ENCODE measurements around the gene PARP6.

The PARP6 gene

DNA sequence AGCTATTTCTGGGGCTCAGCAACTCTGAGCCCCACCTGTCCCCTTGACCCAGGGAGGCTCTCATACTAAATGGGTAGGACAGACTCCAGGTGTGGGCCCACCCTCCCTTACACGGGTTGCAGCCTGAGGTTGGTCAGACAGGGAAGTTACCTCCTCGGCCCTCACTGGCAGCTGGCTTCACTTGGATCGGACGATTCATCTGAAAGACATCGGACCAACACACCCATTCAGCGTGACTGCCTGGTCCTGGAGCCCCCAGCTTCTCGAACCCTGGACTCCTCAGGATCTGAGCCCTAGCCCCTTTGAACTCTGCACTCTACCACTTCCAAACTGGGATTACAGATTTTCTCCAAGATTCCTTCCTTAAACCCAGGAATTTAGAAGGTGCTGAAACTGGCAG, 32.2 kb upstream of the PARP6 start:
- no peaks in the 10 kb centered on the region for H3K36me3 ChIP-seq (ENCODE audit: control insufficient read depth, insufficient read depth, low read length)
- no peak overlapping the region for H3K4me3 ChIP-seq (replicated peaks; ENCODE audit: low read depth, low read length)
- no peaks in the 10 kb centered on the region for H3K27me3 ChIP-seq (replicated peaks; ENCODE audit: control insufficient read depth, insufficient read depth, low read length)
- no peak for TF ChIP-seq CTCF (IDR thresholded peaks at IDR 0.05; ENCODE audit: insufficient read depth, low read length, poor library complexity, severe bottlenecking)
- DNase-seq (ENCODE audit: extremely low read depth, insufficient read length), result no peak

DNA sequence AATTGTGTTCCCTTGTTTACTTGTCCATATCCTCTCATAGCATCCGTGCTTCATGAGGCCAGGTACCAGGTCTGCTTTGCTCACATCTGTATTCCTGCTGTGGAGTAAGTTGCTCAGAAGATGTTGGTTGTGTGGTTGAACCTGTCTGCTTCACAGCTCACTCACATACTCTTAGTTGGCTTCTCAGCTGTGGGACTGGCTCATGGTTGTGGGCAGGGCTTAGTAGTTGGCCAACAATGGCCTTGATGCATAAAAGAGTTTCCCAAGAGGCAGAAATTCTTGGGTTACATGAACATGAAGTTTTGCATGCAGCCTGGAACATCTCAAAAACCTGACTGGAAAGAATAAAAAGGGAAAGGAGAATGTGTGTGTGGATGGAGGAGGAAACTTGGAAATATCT, 30.6 kb upstream of the PARP6 start:
- H3K4me3 ChIP-seq (replicated peaks; ENCODE audit: low read depth, low read length), result no peak overlapping the region
- no peak for DNase-seq (ENCODE audit: extremely low read depth, insufficient read length)
- no peak for TF ChIP-seq CTCF (IDR thresholded peaks at IDR 0.05; ENCODE audit: insufficient read depth, low read length, poor library complexity, severe bottlenecking)
- H3K27me3 ChIP-seq (replicated peaks; ENCODE audit: control insufficient read depth, insufficient read depth, low read length), result no peaks in the 10 kb centered on the region
- H3K36me3 ChIP-seq (ENCODE audit: control insufficient read depth, insufficient read depth, low read length), result no peaks in the 10 kb centered on the region

- H3K4me3 ChIP-seq (replicated peaks; ENCODE audit: low read depth, low read length), result no peak overlapping the region
- no peaks in the 10 kb centered on the region for H3K27me3 ChIP-seq (replicated peaks; ENCODE audit: control insufficient read depth, insufficient read depth, low read length)
- TF ChIP-seq CTCF (IDR thresholded peaks at IDR 0.05; ENCODE audit: insufficient read depth, low read length, poor library complexity, severe bottlenecking), result no peak
- no peak for DNase-seq (ENCODE audit: extremely low read depth, insufficient read length)
- H3K36me3 ChIP-seq (ENCODE audit: control insufficient read depth, insufficient read depth, low read length), result no peaks in the 10 kb centered on the region
Measured at GRCh38 chr15:72289597-72290325, 17.4 kb upstream of the PARP6 start.

GRCh38 chr15:72288796-72289596, 16.6 kb upstream of the PARP6 start:
- Histone ChIP-seq H3K36me3 (ENCODE audit: control insufficient read depth, insufficient read depth, low read length) (no peaks in the 10 kb centered on the region), H3K4me3 (replicated peaks; ENCODE audit: low read depth, low read length) (no peak overlapping the region), H3K27me3 (replicated peaks; ENCODE audit: control insufficient read depth, insufficient read depth, low read length) (no peaks in the 10 kb centered on the region)
- TF ChIP-seq CTCF (IDR thresholded peaks at IDR 0.05; ENCODE audit: insufficient read depth, low read length, poor library complexity, severe bottlenecking), result no peak
- DNase-seq (ENCODE audit: extremely low read depth, insufficient read length), result no peak

DNA sequence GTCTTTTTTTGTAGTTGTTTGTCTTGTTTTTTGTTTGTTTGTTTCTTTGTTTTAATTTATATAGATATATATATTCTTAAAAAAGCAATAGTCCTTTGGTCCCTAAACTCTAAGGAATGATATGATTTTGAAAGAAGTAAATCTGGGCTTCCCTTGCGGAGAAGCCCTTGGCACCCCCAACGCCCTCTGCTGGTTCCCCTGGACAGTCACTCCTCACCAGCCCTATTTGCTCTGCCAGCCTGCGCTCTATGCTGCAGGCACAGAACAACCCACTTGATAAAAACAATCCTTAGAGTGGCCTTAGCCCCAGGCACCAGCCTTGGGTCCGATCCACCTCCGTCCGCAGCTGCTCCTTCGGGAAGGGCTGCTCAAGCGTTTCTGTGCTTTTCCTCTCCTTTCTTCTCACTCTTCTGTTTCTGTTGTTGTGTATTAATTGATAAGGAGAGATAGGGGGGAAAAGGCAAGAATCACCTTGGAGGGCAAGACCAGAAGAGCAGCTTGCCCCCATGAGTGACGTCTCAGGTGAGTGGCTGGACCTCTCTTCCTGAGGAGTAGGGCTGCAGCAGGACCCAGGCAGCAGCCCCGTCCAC, 13.7 kb upstream of the PARP6 start:
- TF ChIP-seq CTCF (IDR thresholded peaks at IDR 0.05; ENCODE audit: insufficient read depth, low read length, poor library complexity, severe bottlenecking), result peak; percentile 86
- DNase-seq (ENCODE audit: extremely low read depth, insufficient read length), result peak; percentile 13
- Histone ChIP-seq H3K36me3 (ENCODE audit: control insufficient read depth, insufficient read depth, low read length) (no peaks in the 10 kb centered on the region), H3K4me3 (replicated peaks; ENCODE audit: low read depth, low read length) (no peak overlapping the region), H3K27me3 (replicated peaks; ENCODE audit: control insufficient read depth, insufficient read depth, low read length) (no peaks in the 10 kb centered on the region)
